Measurements from ENCODE around the gene ANKRD23. TPM values are rescaled to one million over a fixed set of nuclear protein-coding genes. Genes with fewer than 3 reads are reported as not detected.
A peak's percentile ranks its signal among the peaks of the same experiment; 100 is the strongest.

The ANKRD23 gene
- total RNA-seq, 5 donors from 2014 or later (not counting 1 experiment from before 2014, with no cell fraction given) = 10.1 to 19.5 (median 16.4) TPM

- Histone ChIP-seq H3K27me3 (replicated peaks in 1 of 2; ENCODE audit: control insufficient read depth in 2 of 2, extremely low read depth in 1 of 2, insufficient read depth in 2 of 2, low read length in 1 of 2) (peaks cover 0 to under 1% of the 10 kb centered on the region in 2 experiments), H3K4me3 (ENCODE audit: control insufficient read depth in 1 of 2, extremely low read depth in 1 of 2, low read length in 1 of 2) (no peak overlapping the region), H3K36me3 (ENCODE audit: control insufficient read depth in 2 of 2, extremely low read depth in 1 of 2, insufficient read depth in 1 of 2, low read length in 1 of 2) (no peaks in the 10 kb centered on the region), H3K4me1 (ENCODE audit: control insufficient read depth in 1 of 2, extremely low read depth in 1 of 2, insufficient read depth in 2 of 2, low read length in 2 of 2) (peaks cover 29 to 46% of the 10 kb centered on the region in 2 experiments), H3K9me3 (no peaks in the 10 kb centered on the region), H3K27ac (ENCODE audit: low read length) (no peak overlapping the region)
- H3K36me3 Mint-ChIP-seq = no peaks in the 10 kb centered on the region
- H3K4me3 Mint-ChIP-seq = peak overlapping the region in 1 of 3 donors; percentile 47
- peak overlapping the region; percentile 79 to 87 for H3K27ac Mint-ChIP-seq
- no peaks in the 10 kb centered on the region for H3K27me3 Mint-ChIP-seq
- ATAC-seq (replicated peaks in 1 of 4) = peak; percentile 45 to 66 (median 62)
- H3K4me1 Mint-ChIP-seq = peaks cover 46 to 55% (median 51%) of the 10 kb centered on the region in 3 donors
- DNase-seq = no peak
- ChIA-PET CTCF (no interaction called here), POLR2A (interaction anchor here in 1 of 2 donors (0.6 kb wide), 1 partner anchor 147 kb away, joined by 3 read pairs; no protein-coding TSS in a partner anchor)
- WGBS (ENCODE audit: insufficient coverage) = 86% methylated on average over 11 of the region's 12 CpGs
- no peaks in the 10 kb centered on the region for H3K9me3 Mint-ChIP-seq
Observed at GRCh38 chr2:96888072-96889011, 44.5 kb upstream of the ANKRD23 start.

GRCh38 chr2:96887493-96888012 lies 43.7 kb upstream of the ANKRD23 start:
- Mint-ChIP-seq H3K4me3 (no peak overlapping the region), H3K9me3 (no peaks in the 10 kb centered on the region), H3K36me3 (no peaks in the 10 kb centered on the region), H3K27me3 (no peaks in the 10 kb centered on the region), H3K27ac (peak overlapping the region; percentile 79 to 87), H3K4me1 (peaks cover 38 to 47% (median 43%) of the 10 kb centered on the region in 3 donors)
- Histone ChIP-seq H3K36me3 (ENCODE audit: control insufficient read depth in 2 of 2, extremely low read depth in 1 of 2, insufficient read depth in 1 of 2, low read length in 1 of 2) (no peaks in the 10 kb centered on the region), H3K4me3 (ENCODE audit: control insufficient read depth in 1 of 2, extremely low read depth in 1 of 2, low read length in 1 of 2) (no peak overlapping the region), H3K9me3 (no peaks in the 10 kb centered on the region), H3K4me1 (ENCODE audit: control insufficient read depth in 1 of 2, extremely low read depth in 1 of 2, insufficient read depth in 2 of 2, low read length in 2 of 2) (peaks cover 28 to 40% of the 10 kb centered on the region in 2 experiments), H3K27me3 (replicated peaks in 1 of 2; ENCODE audit: control insufficient read depth in 2 of 2, extremely low read depth in 1 of 2, insufficient read depth in 2 of 2, low read length in 1 of 2) (peaks cover 0 to 3% of the 10 kb centered on the region in 2 experiments), H3K27ac (ENCODE audit: low read length) (no peak overlapping the region)
- DNase-seq (no peak), ATAC-seq (replicated peaks in 1 of 4) (no peak)
- ChIA-PET POLR2A (no interaction called here), CTCF (no interaction called here)
- WGBS (ENCODE audit: insufficient coverage) = 83% methylated on average over 13 of the region's 18 CpGs

DNA sequence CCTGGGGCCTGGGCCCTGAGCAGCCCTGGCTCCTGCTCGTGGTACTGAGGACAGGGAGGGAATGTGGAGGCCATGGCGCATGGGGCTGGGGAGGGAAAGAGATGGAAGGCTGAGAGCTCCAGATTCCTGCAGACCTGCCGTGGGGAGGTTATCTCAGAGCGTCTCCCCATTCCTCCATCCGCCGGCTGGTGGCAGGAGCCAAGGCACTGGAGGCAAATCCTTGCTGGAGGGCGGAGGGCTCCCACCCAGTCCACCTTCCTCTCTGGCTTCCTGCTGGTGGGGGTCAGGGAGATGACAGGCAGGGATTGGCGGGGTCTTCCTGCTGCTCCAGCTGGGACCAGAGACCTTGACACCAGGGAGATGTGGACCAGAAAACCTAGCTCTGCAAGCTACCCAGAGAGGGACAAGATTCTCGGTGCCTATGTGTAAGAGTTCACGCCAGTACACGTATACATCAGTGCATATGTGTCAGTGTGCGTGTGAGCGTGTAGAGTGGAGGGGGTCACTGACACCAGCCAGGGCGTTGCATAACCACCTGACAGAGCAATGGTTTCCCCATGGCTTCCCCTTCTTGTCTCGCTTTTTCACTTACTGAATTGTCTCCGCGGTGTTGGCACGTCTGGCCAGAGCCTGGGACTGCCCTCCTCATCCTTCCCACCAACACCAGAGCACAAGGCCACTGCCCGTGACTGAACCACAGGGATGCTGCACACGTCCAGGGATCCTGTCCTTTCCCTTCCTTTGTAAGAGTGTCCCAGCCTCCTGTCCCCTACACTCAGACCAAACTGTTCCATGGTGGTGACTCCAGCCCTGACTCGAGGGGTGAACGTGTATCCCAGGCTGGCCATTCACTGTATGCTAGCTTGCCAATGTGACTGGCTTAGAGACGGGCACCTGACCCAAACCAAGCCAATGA lies 41.9 kb upstream of the ANKRD23 start:
- Mint-ChIP-seq H3K36me3 (no peaks in the 10 kb centered on the region), H3K27ac (peak overlapping the region in 1 of 2 donors; percentile 34), H3K27me3 (no peaks in the 10 kb centered on the region), H3K9me3 (no peaks in the 10 kb centered on the region), H3K4me1 (peaks cover 19 to 28% (median 28%) of the 10 kb centered on the region in 3 donors), H3K4me3 (no peak overlapping the region)
- no peak overlapping the region for H3K4me3 ChIP-seq (ENCODE audit: control insufficient read depth in 1 of 2, extremely low read depth in 1 of 2, low read length in 1 of 2)
- ChIA-PET POLR2A (no interaction called here), CTCF (interaction anchor here in 1 of 2 donors (0.5 to 0.6 kb wide), 2 partner anchors 86 to 544 kb away, joined by 3 to 5 read pairs; no protein-coding TSS in a partner anchor)
- no peak overlapping the region for H3K27ac ChIP-seq (ENCODE audit: low read length)
- H3K4me1 ChIP-seq (ENCODE audit: control insufficient read depth in 1 of 2, extremely low read depth in 1 of 2, insufficient read depth in 2 of 2, low read length in 2 of 2) = peaks cover 11 to 21% of the 10 kb centered on the region in 2 experiments
- 90% methylated on average over 20 of the region's 23 CpGs for WGBS (ENCODE audit: insufficient coverage)
- no peaks in the 10 kb centered on the region for H3K36me3 ChIP-seq (ENCODE audit: control insufficient read depth in 2 of 2, extremely low read depth in 1 of 2, insufficient read depth in 1 of 2, low read length in 1 of 2)
- ATAC-seq (replicated peaks in 1 of 4) (no peak), DNase-seq (no peak)
- H3K9me3 ChIP-seq = no peaks in the 10 kb centered on the region
- peaks cover 0 to 6% of the 10 kb centered on the region in 2 experiments for H3K27me3 ChIP-seq (replicated peaks in 1 of 2; ENCODE audit: control insufficient read depth in 2 of 2, extremely low read depth in 1 of 2, insufficient read depth in 2 of 2, low read length in 1 of 2)

DNA sequence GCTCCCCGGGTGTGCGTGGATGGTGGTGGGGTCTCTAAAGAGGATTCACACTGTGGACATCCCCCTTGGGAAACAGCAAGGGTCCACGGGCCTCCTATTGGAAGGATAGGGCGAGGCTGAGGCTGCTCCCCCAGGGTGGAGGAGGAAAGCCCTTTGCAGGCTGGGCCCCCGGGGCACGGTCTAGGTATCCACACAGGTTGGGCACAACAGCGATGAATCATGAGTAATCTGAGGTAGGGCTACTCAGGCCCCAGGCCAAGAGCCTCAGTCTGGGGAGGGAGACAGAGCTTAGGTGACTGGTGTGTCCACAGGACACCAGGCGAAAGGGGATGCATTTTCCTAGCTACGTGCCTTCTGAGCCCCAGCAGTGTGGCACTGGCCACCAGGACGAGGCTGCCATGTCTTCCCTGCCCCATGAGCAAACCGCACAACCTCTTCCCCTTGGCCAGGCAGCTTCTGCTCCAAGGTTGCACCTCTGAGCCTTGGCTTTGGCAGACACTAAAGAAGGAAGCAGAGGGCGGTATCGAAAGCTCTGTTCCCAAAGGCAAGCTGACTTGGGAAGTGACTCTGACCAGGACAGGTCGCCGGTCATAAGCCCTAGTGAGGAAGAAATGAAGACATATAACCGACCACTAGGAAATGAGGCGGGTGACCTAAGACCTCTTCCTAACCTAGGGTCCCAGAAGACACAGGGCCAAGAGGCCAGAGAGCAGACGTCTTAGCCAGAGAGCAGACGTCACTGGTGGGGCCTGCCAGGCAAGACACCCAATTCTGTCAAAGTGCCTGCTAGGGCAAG lies 40.7 kb upstream of the ANKRD23 start:
- no peak overlapping the region for H3K27ac Mint-ChIP-seq
- no peak for ATAC-seq (replicated peaks in 1 of 4)

DNA sequence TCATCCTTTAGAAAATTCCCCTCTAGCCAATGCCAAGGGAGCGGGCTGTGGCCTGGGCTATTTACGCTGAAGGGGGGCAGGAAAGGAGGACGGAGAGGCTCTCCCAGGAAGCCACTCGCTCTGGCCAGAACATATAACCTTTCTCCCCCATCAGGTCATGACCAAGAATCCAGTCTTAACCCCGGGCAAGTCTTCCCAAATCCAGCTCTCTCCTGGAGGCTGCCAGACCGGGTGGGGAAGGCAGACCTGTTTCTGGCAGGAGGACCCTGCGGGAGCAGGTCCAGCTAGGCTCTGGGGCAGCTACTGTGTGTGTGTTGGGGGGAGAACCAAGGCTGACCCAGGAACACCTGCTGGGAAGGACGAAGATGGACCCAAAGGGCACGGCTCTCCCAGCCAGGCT lies 39.5 kb upstream of the ANKRD23 start:
- no peak overlapping the region for H3K4me3 Mint-ChIP-seq
- no peaks in the 10 kb centered on the region for H3K36me3 Mint-ChIP-seq
- DNase-seq (no peak), ATAC-seq (replicated peaks in 1 of 4) (no peak)
- no peaks in the 10 kb centered on the region for H3K9me3 Mint-ChIP-seq
- peaks cover 9 to 13% (median 11%) of the 10 kb centered on the region in 3 donors for H3K4me1 Mint-ChIP-seq
- CTCF ChIA-PET = no interaction called here
- H3K27ac ChIP-seq (ENCODE audit: low read length) = no peak overlapping the region
- H3K27me3 Mint-ChIP-seq = no peaks in the 10 kb centered on the region
- no peak overlapping the region for H3K4me3 ChIP-seq (ENCODE audit: control insufficient read depth in 1 of 2, extremely low read depth in 1 of 2, low read length in 1 of 2)
- H3K27ac Mint-ChIP-seq = no peak overlapping the region
- no peaks in the 10 kb centered on the region for H3K9me3 ChIP-seq
- WGBS (ENCODE audit: insufficient coverage) = 87% methylated on average over 4 of the region's 9 CpGs
- POLR2A ChIA-PET = no interaction called here
- H3K36me3 ChIP-seq (ENCODE audit: control insufficient read depth in 2 of 2, extremely low read depth in 1 of 2, insufficient read depth in 1 of 2, low read length in 1 of 2) = no peaks in the 10 kb centered on the region
- peaks cover 3 to 7% of the 10 kb centered on the region in 2 experiments for H3K4me1 ChIP-seq (ENCODE audit: control insufficient read depth in 1 of 2, extremely low read depth in 1 of 2, insufficient read depth in 2 of 2, low read length in 2 of 2)
- H3K27me3 ChIP-seq (replicated peaks in 1 of 2; ENCODE audit: control insufficient read depth in 2 of 2, extremely low read depth in 1 of 2, insufficient read depth in 2 of 2, low read length in 1 of 2) = peaks cover 0 to 6% of the 10 kb centered on the region in 2 experiments

More for the DNA sequence above, 40.7 kb upstream of the ANKRD23 start:
- Mint-ChIP-seq H3K27me3 (no peaks in the 10 kb centered on the region), H3K4me3 (no peak overlapping the region), H3K36me3 (no peaks in the 10 kb centered on the region), H3K9me3 (no peaks in the 10 kb centered on the region), H3K4me1 (peaks cover 14 to 23% (median 22%) of the 10 kb centered on the region in 3 donors)
- ChIA-PET POLR2A (no interaction called here), CTCF (no interaction called here)
- H3K27ac ChIP-seq (ENCODE audit: low read length) = no peak overlapping the region
- no peaks in the 10 kb centered on the region for H3K36me3 ChIP-seq (ENCODE audit: control insufficient read depth in 2 of 2, extremely low read depth in 1 of 2, insufficient read depth in 1 of 2, low read length in 1 of 2)
- no peak for DNase-seq
- H3K9me3 ChIP-seq = no peaks in the 10 kb centered on the region
- 91% methylated on average over 11 of the region's 19 CpGs for WGBS (ENCODE audit: insufficient coverage)
- H3K27me3 ChIP-seq (replicated peaks in 1 of 2; ENCODE audit: control insufficient read depth in 2 of 2, extremely low read depth in 1 of 2, insufficient read depth in 2 of 2, low read length in 1 of 2) = peaks cover 0 to 6% of the 10 kb centered on the region in 2 experiments
- H3K4me3 ChIP-seq (ENCODE audit: control insufficient read depth in 1 of 2, extremely low read depth in 1 of 2, low read length in 1 of 2) = no peak overlapping the region
- H3K4me1 ChIP-seq (ENCODE audit: control insufficient read depth in 1 of 2, extremely low read depth in 1 of 2, insufficient read depth in 2 of 2, low read length in 2 of 2) = peaks cover 6 to 16% of the 10 kb centered on the region in 2 experiments
